GM21381 (cell line): ENCODE measurements around the gene GGA1.

Source experiments
- ATAC-seq: cut with Tn5 transposase; IDR thresholded peaks from one replicate; pipeline ENCODE4 v1.9.1; 2021; ENCODE audit warnings: mild to moderate bottlenecking, moderate library complexity; ENCODE audit not compliant: unreplicated experiment

Gene GGA1

DNA sequence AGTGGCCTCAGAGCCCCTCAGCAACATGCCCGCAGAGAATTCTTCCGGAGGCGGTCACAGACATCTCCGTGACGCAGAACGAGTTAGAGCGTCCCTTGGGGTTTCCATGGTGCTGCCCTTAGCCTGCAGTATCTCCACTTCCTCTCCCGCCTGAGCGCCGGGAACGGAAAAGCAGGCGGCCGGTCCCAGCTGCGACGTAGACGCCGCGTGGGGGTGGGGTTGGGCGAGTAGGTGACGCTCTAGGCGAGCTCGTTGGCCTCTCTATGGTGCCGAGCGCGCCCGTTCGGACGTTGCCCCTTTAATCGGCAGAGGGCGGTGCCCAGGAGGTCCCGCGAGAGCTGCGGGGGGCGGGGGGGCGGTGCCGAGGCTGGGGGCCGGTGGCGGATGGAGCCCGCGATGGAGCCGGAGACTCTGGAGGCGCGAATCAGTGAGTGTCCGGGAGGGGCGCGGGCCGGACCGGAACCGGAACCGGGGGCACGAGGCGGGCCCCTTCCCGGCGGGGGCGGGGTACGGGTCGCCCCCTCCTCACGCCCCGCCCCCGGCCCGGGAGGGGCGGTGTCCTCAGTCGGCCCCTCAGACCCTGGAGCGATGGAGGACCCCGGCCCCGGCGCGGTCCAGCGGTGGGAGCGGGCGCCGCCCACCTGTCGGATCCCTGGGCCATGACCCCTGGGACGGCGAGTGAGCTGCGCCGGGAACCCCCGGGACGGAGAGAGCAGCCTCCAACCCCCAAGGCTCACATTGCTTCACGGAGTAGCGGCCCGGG, at the start of gene GGA1:
Gene GGA1 (plus strand): TSS at position 358 of the 763 bp plus-strand sequence. CDS start 27 bp downstream, at position 385.
- ATAC-seq: peak; percentile 73

DNA sequence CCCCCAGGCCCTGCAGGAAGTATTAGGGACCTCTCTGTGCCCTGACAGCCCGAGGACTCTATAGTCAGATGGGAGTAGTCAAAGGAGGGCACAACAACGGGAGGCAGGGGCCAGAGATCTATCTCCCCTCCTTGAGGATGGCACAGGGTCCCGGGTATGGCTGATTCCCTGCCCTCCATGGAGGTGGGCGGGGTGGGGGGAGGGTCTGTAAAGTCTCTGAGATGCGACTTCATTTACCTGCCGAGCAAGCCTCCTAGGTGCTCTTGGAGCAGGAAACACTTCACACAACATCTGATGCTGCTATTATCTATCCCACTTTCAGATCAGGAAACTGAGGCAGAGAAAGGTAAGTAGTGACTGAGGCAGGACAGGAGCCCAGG, 49.1 kb upstream of the GGA1 start:
- no peak for ATAC-seq

- ATAC-seq: no peak
Observed at GRCh38 chr22:37559901-37560607, 48.6 kb upstream of the GGA1 start, which contains the start of gene CDC42EP1. TSS of gene CDC42EP1 (plus strand) at chr22:37560480. CDS start at chr22:37566350, 5,870 bp downstream.

- no peak for ATAC-seq
Observed at GRCh38 chr22:37560608-37561211, 47.9 kb upstream of the GGA1 start.

DNA sequence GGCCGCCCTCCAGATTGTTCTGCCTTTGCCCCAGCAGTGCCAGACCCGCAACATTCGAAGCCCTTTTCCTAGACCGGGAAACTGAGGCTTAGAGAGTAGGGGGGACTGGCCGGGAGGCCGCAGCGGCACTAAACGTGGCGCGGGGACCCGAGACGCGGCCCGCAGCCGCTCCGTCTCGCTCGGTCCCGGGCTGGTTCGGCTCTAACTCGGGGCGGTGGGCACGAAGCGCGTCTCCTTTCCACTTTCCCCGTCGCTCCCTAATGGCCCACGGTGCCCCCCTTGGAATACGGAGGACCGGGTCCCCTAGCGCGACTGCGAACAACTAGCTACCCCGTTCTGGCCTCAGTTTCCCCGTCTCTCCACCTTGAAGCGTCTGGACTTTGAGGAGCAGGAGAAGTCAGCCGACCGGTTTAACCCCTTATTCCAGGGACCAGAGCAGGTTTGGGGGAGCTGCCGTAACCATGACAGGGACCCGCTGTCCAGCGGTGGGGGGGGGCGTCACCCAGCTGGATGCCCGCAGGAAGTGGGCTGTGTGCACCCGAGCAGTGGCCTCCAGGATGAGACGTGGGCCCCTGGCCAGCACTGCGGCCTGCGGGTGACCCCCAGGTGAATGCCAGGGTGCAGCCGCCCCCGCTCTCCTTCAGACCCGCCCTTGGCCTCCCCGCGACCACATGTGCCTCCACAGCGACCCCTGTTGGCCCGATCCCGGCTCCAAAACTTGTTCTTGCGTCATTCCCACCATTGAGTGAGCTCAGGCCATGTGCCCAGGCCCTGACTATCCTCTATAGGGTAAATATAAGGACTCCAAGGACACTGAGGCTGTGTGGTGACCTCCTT, 47.2 kb upstream of the GGA1 start:
- no peak for ATAC-seq

DNA sequence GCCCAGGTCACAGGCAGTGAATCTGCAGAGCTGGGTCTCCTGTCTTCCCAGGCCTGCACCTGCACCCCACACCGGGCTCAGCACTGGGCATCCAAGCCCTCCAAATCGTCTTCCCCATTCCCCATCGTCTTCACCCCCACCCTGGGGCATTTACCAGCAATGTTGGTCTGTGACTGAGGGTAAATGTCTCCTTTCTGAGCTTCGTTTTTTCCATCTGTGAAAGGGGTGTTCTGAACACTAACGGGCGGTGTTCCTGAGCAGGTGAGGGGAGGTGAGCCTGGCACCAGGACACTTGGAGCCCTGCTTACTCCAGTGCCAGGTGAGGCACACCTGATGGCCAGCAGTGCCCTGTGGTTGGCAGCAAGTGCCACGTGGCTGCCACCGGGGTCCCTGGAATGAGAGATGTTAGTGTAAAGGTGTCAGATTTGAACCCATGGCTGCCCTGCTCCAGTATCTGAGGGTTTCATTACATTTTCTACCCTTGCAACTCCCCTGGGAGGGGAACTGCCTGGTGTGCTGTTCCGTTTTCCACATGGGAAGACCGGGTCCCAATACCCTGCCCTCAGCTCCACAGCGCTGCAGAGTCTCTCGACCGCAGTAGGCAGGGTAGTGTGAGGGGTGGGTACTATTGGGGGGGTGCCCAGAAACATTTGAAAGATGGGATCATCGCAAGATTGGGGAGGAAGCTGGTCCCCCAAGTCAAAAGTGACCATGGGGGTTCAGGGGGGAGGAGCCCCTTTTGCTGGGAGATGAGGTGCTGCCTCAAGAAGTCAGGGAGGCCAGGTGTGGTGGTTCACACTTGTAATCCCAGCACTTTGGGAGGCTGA, 46.4 kb upstream of the GGA1 start:
- no peak for ATAC-seq

GRCh38 chr22:37563153-37564081, 45.2 kb upstream of the GGA1 start:
- ATAC-seq: no peak

DNA sequence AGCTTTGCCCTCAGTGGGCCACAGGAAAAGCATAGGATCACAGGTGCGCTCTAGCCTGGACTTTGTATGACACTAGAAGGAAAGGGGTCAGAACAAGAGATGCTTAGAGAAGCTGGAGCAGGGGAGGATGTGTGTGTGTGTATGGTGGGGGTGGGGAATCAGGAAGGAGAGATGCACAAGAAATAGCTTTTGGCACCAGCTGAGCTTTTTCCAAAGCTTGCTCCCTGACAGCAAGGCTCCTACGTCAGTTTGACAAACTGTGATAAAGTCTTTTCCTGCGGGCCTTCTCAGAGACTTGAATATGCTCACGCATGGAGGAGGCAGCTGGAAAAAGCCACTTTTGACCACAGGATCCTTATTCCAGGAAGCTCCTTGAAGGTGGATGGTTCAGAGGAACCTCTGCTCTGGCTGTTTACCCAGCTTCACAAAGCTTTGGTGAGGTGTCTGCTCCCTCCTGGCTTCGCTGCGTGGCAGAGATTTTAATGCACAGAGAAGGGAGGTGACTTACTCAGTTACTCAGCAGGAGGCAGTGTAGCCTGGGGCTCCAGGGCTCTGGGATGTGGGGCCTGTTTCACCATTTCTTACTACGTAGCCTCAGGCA, 44.4 kb upstream of the GGA1 start:
- no peak for ATAC-seq

DNA sequence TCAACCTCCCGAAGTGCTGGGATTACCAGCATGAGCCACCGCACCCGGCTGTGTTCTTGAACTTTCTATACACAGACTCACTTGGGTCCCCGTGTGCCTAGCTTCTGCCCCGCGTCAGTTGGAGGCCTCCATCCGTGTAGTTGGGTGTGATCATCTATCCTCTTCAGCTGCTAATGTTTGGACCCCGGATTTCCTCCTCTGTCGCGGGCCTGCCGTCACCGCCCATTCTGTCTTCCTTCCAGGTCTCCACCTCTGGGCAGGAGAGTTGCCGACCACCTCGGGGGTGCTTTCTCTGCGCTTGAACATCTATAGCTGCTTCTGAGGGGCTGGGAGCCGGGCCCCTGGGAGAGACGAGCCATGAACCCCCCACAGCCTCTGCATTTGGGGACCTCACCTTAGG, 42.8 kb upstream of the GGA1 start:
- no peak for ATAC-seq

- no peak for ATAC-seq
Observed at GRCh38 chr22:37566329-37566837, 42.3 kb upstream of the GGA1 start.

- peak; percentile 66 for ATAC-seq
Observed at GRCh38 chr22:37566903-37567798, 41.5 kb upstream of the GGA1 start.

DNA sequence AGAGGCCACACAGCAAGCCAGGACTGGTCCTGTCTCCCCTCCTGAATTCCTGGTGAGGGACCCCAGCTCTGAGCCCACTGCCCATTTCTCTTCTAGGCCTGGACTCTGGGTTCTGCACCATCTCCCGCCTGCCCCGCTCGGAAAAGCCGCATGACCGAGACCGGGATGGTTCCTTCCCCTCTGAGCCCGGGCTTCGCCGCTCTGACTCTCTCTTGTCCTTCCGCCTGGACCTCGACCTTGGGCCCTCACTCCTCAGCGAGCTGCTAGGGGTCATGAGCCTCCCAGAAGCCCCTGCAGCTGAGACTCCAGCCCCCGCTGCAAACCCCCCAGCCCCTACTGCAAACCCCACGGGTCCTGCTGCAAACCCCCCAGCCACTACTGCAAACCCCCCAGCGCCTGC, 40.6 kb upstream of the GGA1 start:
- no peak for ATAC-seq

GRCh38 chr22:37568448-37569008, 40.1 kb upstream of the GGA1 start:
- ATAC-seq: no peak

DNA sequence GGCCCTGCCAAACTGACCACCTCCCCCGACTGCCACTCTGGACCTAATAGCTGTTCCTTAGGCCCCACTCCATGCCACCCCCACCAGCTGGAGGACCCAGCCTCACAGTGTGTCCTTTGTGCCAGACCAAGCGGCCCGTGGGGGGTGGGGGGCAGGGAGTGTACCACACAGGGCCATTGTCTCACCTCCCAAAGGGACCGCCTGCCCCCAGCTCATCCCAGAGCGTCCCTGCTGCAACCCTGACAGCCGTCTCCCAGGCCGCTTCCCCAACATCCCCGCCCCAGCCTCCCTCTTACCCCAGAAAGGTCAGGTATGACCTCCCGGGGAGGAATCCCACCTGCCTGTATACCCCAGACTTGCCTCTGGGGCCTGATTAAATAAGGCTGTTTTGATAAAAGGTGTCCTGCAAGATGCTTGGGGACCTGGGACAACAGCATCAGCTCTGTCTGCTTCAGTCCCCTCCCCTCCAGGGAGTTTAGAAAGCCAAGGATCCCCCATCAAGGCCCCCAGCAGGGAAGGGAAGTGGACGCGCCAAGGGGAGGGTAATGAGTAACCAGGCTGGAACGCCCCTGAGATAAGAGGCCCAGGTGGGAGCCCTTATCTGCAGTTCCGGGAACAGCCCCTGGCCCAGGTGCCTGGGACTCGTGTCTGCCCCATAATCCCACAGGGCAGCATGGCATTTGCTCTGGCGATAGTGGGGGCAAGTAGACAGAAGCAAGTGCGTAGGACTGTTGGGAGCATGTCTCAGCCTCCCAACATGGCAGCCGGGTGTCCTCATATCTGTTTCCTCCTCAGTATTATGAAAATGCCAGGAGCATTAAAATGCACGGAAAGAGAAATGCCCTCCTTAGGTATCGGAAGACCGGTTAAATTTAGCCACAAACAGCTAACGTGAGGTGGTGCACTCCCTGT, 39.4 kb upstream of the GGA1 start:
- no peak for ATAC-seq

GRCh38 chr22:37569921-37570660, 38.5 kb upstream of the GGA1 start:
- ATAC-seq: no peak

GRCh38 chr22:37570661-37570976, 38.0 kb upstream of the GGA1 start:
- no peak for ATAC-seq
